Measurements from ENCODE around the gene RPS6KA2.

- TF ChIP-seq CTCF (IDR thresholded peaks at IDR 0.05) (no peak), ZFX (IDR thresholded peaks at IDR 0.05; ENCODE audit: borderline replicate concordance) (no peak)
These were observed 59.9 kb downstream of the RPS6KA2 start for GRCh38 chr6:166567107-166567506.

All from 22Rv1 (cell line).